IPS-18c (cell line): ENCODE data around the gene NODAL.

Experiments
- H3K4me3 ChIP-seq: 2 replicates; pipeline ENCODE4 v1.7.0; 2013; ENCODE audit warnings: low read depth, mild to moderate bottlenecking, low read length, moderate library complexity; ENCODE audit not compliant: insufficient read depth
- H3K9me3 ChIP-seq: one replicate; pipeline ENCODE4 v1.6.1; 2013; ENCODE audit warnings: mild to moderate bottlenecking, low read length, moderate library complexity; ENCODE audit not compliant: control insufficient read depth, insufficient read depth

NODAL gene

GRCh38 chr10:70442332-70442988 is 979 bp upstream of the NODAL start:
- H3K9me3 ChIP-seq = no peaks in the 10 kb centered on the region
- peak overlapping the region; percentile 58; the same call in 1 of the 2 replicates for H3K4me3 ChIP-seq

GRCh38 chr10:70441895-70442309 is 421 bp upstream of the NODAL start:
- no peaks in the 10 kb centered on the region for H3K9me3 ChIP-seq
- peak overlapping the region; percentile 58 for H3K4me3 ChIP-seq

- Histone ChIP-seq H3K9me3 (no peaks in the 10 kb centered on the region), H3K4me3 (peak overlapping the region; percentile 58)
Observed at GRCh38 chr10:70440296-70441160, 953 bp downstream of the NODAL start.

- H3K9me3 ChIP-seq = no peaks in the 10 kb centered on the region
- H3K4me3 ChIP-seq = no peak overlapping the region
Observed at GRCh38 chr10:70437721-70438120, 3.8 kb downstream of the NODAL start.

- no peaks in the 10 kb centered on the region for H3K9me3 ChIP-seq
Observed at GRCh38 chr10:70435241-70436085, 6.0 kb downstream of the NODAL start.

GRCh38 chr10:70433581-70434280 is 7.8 kb downstream of the NODAL start:
- H3K4me3 ChIP-seq = no peak overlapping the region
- no peaks in the 10 kb centered on the region for H3K9me3 ChIP-seq

More at GRCh38 chr10:70435241-70436085, 6.0 kb downstream of the NODAL start:
- no peak overlapping the region for H3K4me3 ChIP-seq

- Histone ChIP-seq H3K4me3 (no peak overlapping the region), H3K9me3 (no peaks in the 10 kb centered on the region)
Observed at GRCh38 chr10:70432561-70433263, 8.8 kb downstream of the NODAL start.

GRCh38 chr10:70432101-70432500 is 9.4 kb downstream of the NODAL start:
- Histone ChIP-seq H3K9me3 (no peaks in the 10 kb centered on the region), H3K4me3 (no peak overlapping the region)

GRCh38 chr10:70430493-70431445 is 10.7 kb downstream of the NODAL start:
- Histone ChIP-seq H3K4me3 (no peak overlapping the region), H3K9me3 (no peaks in the 10 kb centered on the region)

- H3K9me3 ChIP-seq = no peaks in the 10 kb centered on the region
- H3K4me3 ChIP-seq = no peak overlapping the region
Observed at GRCh38 chr10:70426823-70427222, 14.7 kb downstream of the NODAL start.

GRCh38 chr10:70425096-70425495 is 16.4 kb downstream of the NODAL start:
- Histone ChIP-seq H3K9me3 (no peaks in the 10 kb centered on the region), H3K4me3 (no peak overlapping the region)

- Histone ChIP-seq H3K4me3 (no peak overlapping the region), H3K9me3 (no peaks in the 10 kb centered on the region)
Observed at GRCh38 chr10:70424320-70424719, 17.2 kb downstream of the NODAL start.

GRCh38 chr10:70418713-70419112 is 22.8 kb downstream of the NODAL start:
- Histone ChIP-seq H3K9me3 (no peaks in the 10 kb centered on the region), H3K4me3 (no peak overlapping the region)

- no peak overlapping the region for H3K4me3 ChIP-seq
Observed at GRCh38 chr10:70418229-70418628, 23.3 kb downstream of the NODAL start.

GRCh38 chr10:70417568-70417967 is 23.9 kb downstream of the NODAL start:
- no peak overlapping the region for H3K4me3 ChIP-seq

More at GRCh38 chr10:70418229-70418628, 23.3 kb downstream of the NODAL start:
- H3K9me3 ChIP-seq = no peaks in the 10 kb centered on the region

More at GRCh38 chr10:70417568-70417967, 23.9 kb downstream of the NODAL start:
- no peaks in the 10 kb centered on the region for H3K9me3 ChIP-seq
